Activated T-cell treated with anti-CD3 and anti-CD28 coated beads, Interleukin-2, amount 50 U/mL, for 72 hours (primary cell): Measurements from ENCODE around the gene CNTNAP2. TPM values are rescaled to one million over a fixed set of nuclear protein-coding genes. Genes with fewer than 3 reads are reported as not detected.
A peak's percentile ranks its signal among the peaks of the same experiment; 100 is the strongest.
"Not testable (repeated sequence)": the region's sequence is repeated elsewhere in the genome, so short reads cannot be mapped to it uniquely, and the experiment has no call there.

Source experiments
- ATAC-seq, 2 donors: fragments of 150-1000 bp; cut with Tn5 transposase; replicated peaks in 1 of 2; 2 replicates each; pipeline ENCODE4 v1.10.0; 2021; ENCODE audit warnings: moderate library complexity in 2 of 2, mild to moderate bottlenecking in 1 of 2
- DNase-seq, 2 donors: peaks; one replicate each; pipeline ENCODE4 v3.0.0; 2021 to 2022; ENCODE audit warnings: mixed read lengths in 1 of 2
- H3K27ac Mint-ChIP-seq: one replicate; pipeline ENCODE4 v1.8.0; 2022; ENCODE audit warnings: mild to moderate bottlenecking, moderate library complexity, mixed read lengths
- H3K27me3 Mint-ChIP-seq: one replicate; pipeline ENCODE4 v1.8.0; 2022; ENCODE audit warnings: low read depth, mixed read lengths
- H3K36me3 Mint-ChIP-seq, 2 donors: one replicate each; pipeline ENCODE4 v1.8.0; 2022; ENCODE audit warnings: mixed read lengths in 2 of 2, mild to moderate bottlenecking in 1 of 2; ENCODE audit not compliant: insufficient read depth in 2 of 2
- H3K4me1 Mint-ChIP-seq: one replicate; pipeline ENCODE4 v1.8.0; 2022; ENCODE audit warnings: low read depth, mixed read lengths
- H3K4me3 Mint-ChIP-seq, 2 donors: one replicate each; pipeline ENCODE4 v1.8.0; 2022; ENCODE audit warnings: mild to moderate bottlenecking in 2 of 2, mixed read lengths in 2 of 2, moderate library complexity in 2 of 2
- H3K9me3 Mint-ChIP-seq, 2 donors: one replicate each; pipeline ENCODE4 v1.8.0; 2022; ENCODE audit warnings: mixed read lengths in 2 of 2
- total RNA-seq, 2 donors: library from RNA; stranded (reverse); gene quantifications; one replicate each; pipeline ENCODE4 v1.2.3, GENCODE V29; 2022

Gene CNTNAP2
- total RNA-seq, 2 donors from 2014 or later = not detected

- H3K27ac Mint-ChIP-seq = no peak overlapping the region
- no peaks in the 10 kb centered on the region for H3K4me1 Mint-ChIP-seq
- DNase-seq (no peak), ATAC-seq (no peak)
- H3K27me3 Mint-ChIP-seq = peaks cover 13% of the 10 kb centered on the region
- no peaks in the 10 kb centered on the region for H3K36me3 Mint-ChIP-seq
- H3K9me3 Mint-ChIP-seq = no peaks in the 10 kb centered on the region
- H3K4me3 Mint-ChIP-seq = no peak overlapping the region
Observed at GRCh38 chr7:148437043-148437442, 2320.4 kb downstream of the CNTNAP2 start.

GRCh38 chr7:148442141-148442655, 2325.6 kb downstream of the CNTNAP2 start:
- Mint-ChIP-seq H3K27me3 (peaks cover 13% of the 10 kb centered on the region), H3K36me3 (no peaks in the 10 kb centered on the region), H3K4me1 (peaks cover 7% of the 10 kb centered on the region), H3K4me3 (no peak overlapping the region), H3K27ac (no peak overlapping the region), H3K9me3 (no peaks in the 10 kb centered on the region)
- ATAC-seq (no peak), DNase-seq (no peak)

- DNase-seq (no peak), ATAC-seq (no peak)
- no peaks in the 10 kb centered on the region for H3K36me3 Mint-ChIP-seq
- peaks cover 13% of the 10 kb centered on the region for H3K27me3 Mint-ChIP-seq
- H3K9me3 Mint-ChIP-seq = no peaks in the 10 kb centered on the region
- no peak overlapping the region for H3K27ac Mint-ChIP-seq
- peaks cover 13% of the 10 kb centered on the region for H3K4me1 Mint-ChIP-seq
- H3K4me3 Mint-ChIP-seq = no peak overlapping the region
Observed at GRCh38 chr7:148442933-148443332, 2326.3 kb downstream of the CNTNAP2 start.

- no peak overlapping the region for H3K4me3 Mint-ChIP-seq
- peaks cover 13% of the 10 kb centered on the region for H3K4me1 Mint-ChIP-seq
Observed at GRCh38 chr7:148445260-148446044, 2328.9 kb downstream of the CNTNAP2 start.

GRCh38 chr7:148447221-148447849, 2330.7 kb downstream of the CNTNAP2 start:
- peaks cover 13% of the 10 kb centered on the region for H3K4me1 Mint-ChIP-seq
- H3K9me3 Mint-ChIP-seq = no peaks in the 10 kb centered on the region
- H3K27me3 Mint-ChIP-seq = no peaks in the 10 kb centered on the region
- DNase-seq (no peak), ATAC-seq (peak; percentile 43 to 84)
- H3K36me3 Mint-ChIP-seq = no peaks in the 10 kb centered on the region
- H3K4me3 Mint-ChIP-seq = no peak overlapping the region
- H3K27ac Mint-ChIP-seq = no peak overlapping the region

More at GRCh38 chr7:148445260-148446044, 2328.9 kb downstream of the CNTNAP2 start:
- H3K27me3 Mint-ChIP-seq = peaks cover 4% of the 10 kb centered on the region
- H3K27ac Mint-ChIP-seq = no peak overlapping the region
- no peaks in the 10 kb centered on the region for H3K9me3 Mint-ChIP-seq
- DNase-seq (no peak), ATAC-seq (no peak)
- H3K36me3 Mint-ChIP-seq = no peaks in the 10 kb centered on the region

GRCh38 chr7:148451526-148451925, 2334.9 kb downstream of the CNTNAP2 start:
- not testable (repeated sequence) for DNase-seq, H3K27ac Mint-ChIP-seq, ATAC-seq, H3K4me3 Mint-ChIP-seq, H3K36me3 Mint-ChIP-seq, H3K9me3 Mint-ChIP-seq
- Mint-ChIP-seq H3K4me1 (peaks cover 13% of the 10 kb centered on the region), H3K27me3 (peaks cover 14% of the 10 kb centered on the region)

- ATAC-seq = no peak
- Mint-ChIP-seq H3K4me1 (no peaks in the 10 kb centered on the region), H3K27me3 (peaks cover 14% of the 10 kb centered on the region)
Observed at GRCh38 chr7:148456351-148456750, 2339.8 kb downstream of the CNTNAP2 start.

GRCh38 chr7:148457310-148457921, 2340.8 kb downstream of the CNTNAP2 start:
- DNase-seq = no peak
- Mint-ChIP-seq H3K4me1 (no peaks in the 10 kb centered on the region), H3K9me3 (peaks cover 4% of the 10 kb centered on the region in 2 donors), H3K27me3 (peaks cover 14% of the 10 kb centered on the region), H3K4me3 (no peak overlapping the region), H3K36me3 (no peaks in the 10 kb centered on the region), H3K27ac (no peak overlapping the region)
- ATAC-seq = no peak

More at GRCh38 chr7:148456351-148456750, 2339.8 kb downstream of the CNTNAP2 start:
- Mint-ChIP-seq H3K36me3 (no peaks in the 10 kb centered on the region), H3K4me3 (no peak overlapping the region), H3K27ac (no peak overlapping the region), H3K9me3 (no peaks in the 10 kb centered on the region)
- DNase-seq = no peak

- no peak for DNase-seq
- no peak for ATAC-seq
- H3K4me3 Mint-ChIP-seq = no peak overlapping the region
- no peak overlapping the region for H3K27ac Mint-ChIP-seq
- H3K4me1 Mint-ChIP-seq = no peaks in the 10 kb centered on the region
- no peaks in the 10 kb centered on the region for H3K36me3 Mint-ChIP-seq
- H3K27me3 Mint-ChIP-seq = peaks cover 14% of the 10 kb centered on the region
- H3K9me3 Mint-ChIP-seq = peaks cover 7 to 8% of the 10 kb centered on the region in 2 donors
Observed at GRCh38 chr7:148458263-148458662, 2341.7 kb downstream of the CNTNAP2 start.

GRCh38 chr7:148461392-148462179, 2345.0 kb downstream of the CNTNAP2 start:
- ATAC-seq (no peak), DNase-seq (no peak)
- no peak overlapping the region for H3K4me3 Mint-ChIP-seq
- peaks cover 9% of the 10 kb centered on the region in 2 donors for H3K9me3 Mint-ChIP-seq
- H3K27me3 Mint-ChIP-seq = no peaks in the 10 kb centered on the region
- H3K27ac Mint-ChIP-seq = no peak overlapping the region
- H3K36me3 Mint-ChIP-seq = no peaks in the 10 kb centered on the region
- H3K4me1 Mint-ChIP-seq = no peaks in the 10 kb centered on the region

GRCh38 chr7:148462774-148463173, 2346.2 kb downstream of the CNTNAP2 start:
- not testable (repeated sequence) for H3K27me3 Mint-ChIP-seq, H3K4me3 Mint-ChIP-seq, H3K36me3 Mint-ChIP-seq, ATAC-seq, DNase-seq, H3K9me3 Mint-ChIP-seq, H3K4me1 Mint-ChIP-seq, H3K27ac Mint-ChIP-seq

GRCh38 chr7:148463210-148463609, 2346.6 kb downstream of the CNTNAP2 start:
- no peak for DNase-seq
- no peaks in the 10 kb centered on the region for H3K27me3 Mint-ChIP-seq
- no peak overlapping the region for H3K27ac Mint-ChIP-seq
- no peak overlapping the region for H3K4me3 Mint-ChIP-seq
- no peaks in the 10 kb centered on the region for H3K4me1 Mint-ChIP-seq
- no peak for ATAC-seq
- no peaks in the 10 kb centered on the region for H3K36me3 Mint-ChIP-seq
- peaks cover 9% of the 10 kb centered on the region in 2 donors for H3K9me3 Mint-ChIP-seq
